CD4-positive, alpha-beta T cell treated with Interleukin-4 for 1 hour (primary cell): ENCODE data around the gene ZSCAN16.
"Not testable (repeated sequence)": the region's sequence is repeated elsewhere in the genome, so short reads cannot be mapped to it uniquely, and the experiment has no call there.

ENCODE experiments used
- DNase-seq, 2 donors: peaks; one replicate each; pipeline ENCODE4 v3.0.0-alpha.2; 2020 to 2022

The ZSCAN16 gene

GRCh38 chr6:28124350-28124970, at the start of gene ZSCAN16:
Gene ZSCAN16, plus strand, starts transcription at chr6:28124609. Its CDS starts 835 bp downstream, at chr6:28125444.
- DNase-seq = peak; percentile 82 to 84

- DNase-seq = no peak
These were observed 46.4 kb upstream of the ZSCAN16 start for GRCh38 chr6:28078050-28078449.

- DNase-seq = no peak
These were observed 45.6 kb upstream of the ZSCAN16 start for GRCh38 chr6:28078836-28079235.

GRCh38 chr6:28080381-28080630, 44.1 kb upstream of the ZSCAN16 start, which contains the start of gene ZNF165:
Gene ZNF165, plus strand, starts transcription at chr6:28080568. Its CDS starts 4,913 bp downstream, at chr6:28085481.
- not testable (repeated sequence) for DNase-seq

- DNase-seq = peak; percentile 92 to 95
These were observed 43.6 kb upstream of the ZSCAN16 start for GRCh38 chr6:28080631-28081485.

GRCh38 chr6:28081486-28081751, 43.0 kb upstream of the ZSCAN16 start:
- DNase-seq = peak; percentile 77

GRCh38 chr6:28082939-28083338, 41.5 kb upstream of the ZSCAN16 start:
- DNase-seq = no peak

- DNase-seq = no peak
These were observed 35.4 kb upstream of the ZSCAN16 start for GRCh38 chr6:28089054-28089453.

GRCh38 chr6:28090917-28091586, 33.4 kb upstream of the ZSCAN16 start:
- DNase-seq = no peak

- DNase-seq = not testable (repeated sequence)
These were observed 22.2 kb upstream of the ZSCAN16 start for GRCh38 chr6:28102222-28102621.

- DNase-seq = not testable (repeated sequence)
These were observed 21.7 kb upstream of the ZSCAN16 start for GRCh38 chr6:28102699-28103098.

- DNase-seq = peak; percentile 88 to 89
These were observed 19.8 kb upstream of the ZSCAN16 start for GRCh38 chr6:28104392-28105244.

- no peak for DNase-seq
These were observed 19.2 kb upstream of the ZSCAN16 start for GRCh38 chr6:28105245-28105639.

GRCh38 chr6:28107506-28107905, 16.9 kb upstream of the ZSCAN16 start:
- no peak for DNase-seq

- no peak for DNase-seq
These were observed 12.4 kb upstream of the ZSCAN16 start for GRCh38 chr6:28111964-28112363.

GRCh38 chr6:28115799-28116198, 8.6 kb upstream of the ZSCAN16 start:
- no peak for DNase-seq

- DNase-seq = no peak
These were observed 6.9 kb upstream of the ZSCAN16 start for GRCh38 chr6:28117386-28118050.

- no peak for DNase-seq
These were observed 6.2 kb upstream of the ZSCAN16 start for GRCh38 chr6:28118217-28118616.

- DNase-seq = no peak
These were observed 2.5 kb upstream of the ZSCAN16 start for GRCh38 chr6:28121876-28122275.

- not testable (repeated sequence) for DNase-seq
These were observed 2.1 kb upstream of the ZSCAN16 start for GRCh38 chr6:28122283-28122682.

- DNase-seq = peak in 1 of 2 donors; percentile 55
These were observed 553 bp downstream of the ZSCAN16 start for GRCh38 chr6:28124971-28125353.

GRCh38 chr6:28125401-28125800, 992 bp downstream of the ZSCAN16 start:
- no peak for DNase-seq

GRCh38 chr6:28134015-28134414, 9.6 kb downstream of the ZSCAN16 start:
- peak; percentile 17 to 51 for DNase-seq
